MM.1S (cell line): Measurements from ENCODE around the gene SAMD8.

Experiments
- DNase-seq: peaks from one replicate; pipeline ENCODE4 v3.0.0-alpha.2; 2015
- H2AFZ ChIP-seq: fragments of 300-600 bp; sonication (generic); 2 replicates; pipeline ENCODE4 v1.6.0; 2016; ENCODE audit warnings: antibody characterized with exemption, low read length
- H3F3A ChIP-seq: fragments of 300-600 bp; sonication (generic); 2 replicates; pipeline ENCODE4 v1.6.1; 2016; ENCODE audit warnings: mild to moderate bottlenecking, antibody characterized with exemption, low read length, moderate library complexity, mixed read lengths; ENCODE audit not compliant: insufficient read depth
- H3K27ac ChIP-seq: fragments of 300-600 bp; sonication (generic); 2 replicates; pipeline ENCODE4 v1.5.1; 2016; ENCODE audit warnings: mild to moderate bottlenecking, low read length
- H3K27me3 ChIP-seq: fragments of 300-600 bp; sonication (generic); replicated peaks from 2 replicates; pipeline ENCODE4 v1.6.0; 2016; ENCODE audit warnings: low read length; ENCODE audit not compliant: insufficient read depth
- H3K36me3 ChIP-seq: fragments of 300-600 bp; sonication (generic); replicated peaks from 2 replicates; pipeline ENCODE4 v1.6.1; 2016; ENCODE audit warnings: mild to moderate bottlenecking, low read length, mixed read lengths; ENCODE audit not compliant: insufficient read depth
- H3K4me1 ChIP-seq: fragments of 300-600 bp; sonication (generic); 2 replicates; pipeline ENCODE4 v1.6.1; 2016; ENCODE audit warnings: low read length, mixed read lengths
- H3K4me2 ChIP-seq: fragments of 300-600 bp; sonication (generic); 2 replicates; pipeline ENCODE4 v1.6.0; 2016; ENCODE audit warnings: low read depth, low read length
- H3K4me3 ChIP-seq: fragments of 300-600 bp; sonication (generic); 2 replicates; pipeline ENCODE4 v1.5.1; 2016; ENCODE audit warnings: low read length, mixed read lengths
- H3K79me2 ChIP-seq: fragments of 300-600 bp; sonication (generic); 2 replicates; pipeline ENCODE4 v1.6.1; 2016; ENCODE audit warnings: mixed run types, low read length, mixed read lengths
- H3K9ac ChIP-seq: fragments of 300-600 bp; sonication (generic); 2 replicates; pipeline ENCODE4 v1.6.1; 2016; ENCODE audit warnings: low read length, mixed read lengths
- H3K9me2 ChIP-seq: fragments of 300-600 bp; sonication (generic); replicated peaks from 2 replicates; pipeline ENCODE4 v1.6.1; 2016; ENCODE audit warnings: mild to moderate bottlenecking, low read length, mixed read lengths; ENCODE audit not compliant: insufficient read depth
- H3K9me3 ChIP-seq: fragments of 300-600 bp; sonication (generic); replicated peaks from 2 replicates; pipeline ENCODE4 v1.6.1; 2016; ENCODE audit warnings: mild to moderate bottlenecking, low read length, mixed read lengths; ENCODE audit not compliant: insufficient read depth
- H4K20me1 ChIP-seq: fragments of 300-600 bp; sonication (generic); 2 replicates; pipeline ENCODE4 v1.6.1; 2016; ENCODE audit warnings: mild to moderate bottlenecking, low read length, moderate library complexity, mixed read lengths; ENCODE audit not compliant: insufficient read depth
- CTCF ChIP-seq: fragments of 300-600 bp; sonication (generic); IDR thresholded peaks from 2 replicates; pipeline ENCODE4 v1.5.1; 2016; ENCODE audit warnings: antibody characterized with exemption, low read length, mixed read lengths
- EZH2 ChIP-seq: fragments of 300-600 bp; sonication (generic); optimal IDR thresholded peaks from 2 replicates; pipeline ENCODE3; 2017; ENCODE audit warnings: low read depth, mild to moderate bottlenecking, antibody characterized with exemption, low read length, mixed read lengths
- EZH2phosphoT487 ChIP-seq: fragments of 300-600 bp; sonication (generic); IDR thresholded peaks from 2 replicates; pipeline ENCODE4 v1.6.1; 2018; ENCODE audit warnings: antibody characterized with exemption, low read length

SAMD8 gene

GRCh38 chr10:75089634-75090033, 21.8 kb upstream of the SAMD8 start:
- DNase-seq, result no peak
- Histone ChIP-seq H3K79me2 (no peaks in the 10 kb centered on the region), H3K9me2 (no peaks in the 10 kb centered on the region), H3K4me2 (no peak overlapping the region), H3K4me1 (no peaks in the 10 kb centered on the region), H4K20me1 (no peaks in the 10 kb centered on the region), H3K9me3 (no peaks in the 10 kb centered on the region), H3K27me3 (no peaks in the 10 kb centered on the region), H3K4me3 (no peak overlapping the region), H3K9ac (no peak overlapping the region), H3K36me3 (no peaks in the 10 kb centered on the region), H3F3A (no peaks in the 10 kb centered on the region), H3K27ac (no peak overlapping the region), H2AFZ (no peak overlapping the region)
- no peak for TF ChIP-seq CTCF
- TF ChIP-seq EZH2phosphoT487, result no peak
- no peak for TF ChIP-seq EZH2

- Histone ChIP-seq H3K9me2 (no peaks in the 10 kb centered on the region), H3F3A (no peaks in the 10 kb centered on the region), H3K27me3 (no peaks in the 10 kb centered on the region), H3K36me3 (no peaks in the 10 kb centered on the region), H2AFZ (no peak overlapping the region), H4K20me1 (no peaks in the 10 kb centered on the region), H3K4me3 (no peak overlapping the region), H3K9ac (no peak overlapping the region), H3K27ac (no peak overlapping the region), H3K4me2 (no peak overlapping the region), H3K4me1 (no peaks in the 10 kb centered on the region), H3K79me2 (no peaks in the 10 kb centered on the region), H3K9me3 (no peaks in the 10 kb centered on the region)
- DNase-seq, result no peak
- TF ChIP-seq EZH2phosphoT487, result no peak
- no peak for TF ChIP-seq CTCF
- TF ChIP-seq EZH2, result no peak
These were observed 20.3 kb upstream of the SAMD8 start for GRCh38 chr10:75091146-75091545.

GRCh38 chr10:75094465-75094864, 17.0 kb upstream of the SAMD8 start:
- H3K9me2 ChIP-seq, result no peaks in the 10 kb centered on the region
- no peaks in the 10 kb centered on the region for H4K20me1 ChIP-seq
- TF ChIP-seq EZH2phosphoT487 (no peak), EZH2 (no peak), CTCF (no peak)
- H3K4me2 ChIP-seq, result no peak overlapping the region
- no peak for DNase-seq
- H3K36me3 ChIP-seq, result no peaks in the 10 kb centered on the region
- no peak overlapping the region for H3K4me3 ChIP-seq
- H3K27ac ChIP-seq, result no peak overlapping the region
- no peaks in the 10 kb centered on the region for H3K4me1 ChIP-seq
- no peaks in the 10 kb centered on the region for H3K9me3 ChIP-seq
- H3K9ac ChIP-seq, result no peak overlapping the region
- H3K79me2 ChIP-seq, result no peaks in the 10 kb centered on the region
- no peaks in the 10 kb centered on the region for H3F3A ChIP-seq
- H3K27me3 ChIP-seq, result no peaks in the 10 kb centered on the region
- H2AFZ ChIP-seq, result no peak overlapping the region

- DNase-seq, result no peak
- H3K79me2 ChIP-seq, result no peaks in the 10 kb centered on the region
- no peak overlapping the region for H2AFZ ChIP-seq
- H3K27ac ChIP-seq, result no peak overlapping the region
- no peaks in the 10 kb centered on the region for H4K20me1 ChIP-seq
- no peak overlapping the region for H3K9ac ChIP-seq
- no peak overlapping the region for H3K4me2 ChIP-seq
- H3K4me1 ChIP-seq, result no peaks in the 10 kb centered on the region
- no peaks in the 10 kb centered on the region for H3K9me3 ChIP-seq
- TF ChIP-seq EZH2, result no peak
- no peak for TF ChIP-seq CTCF
- TF ChIP-seq EZH2phosphoT487, result no peak
- no peaks in the 10 kb centered on the region for H3K36me3 ChIP-seq
- no peaks in the 10 kb centered on the region for H3K9me2 ChIP-seq
- no peaks in the 10 kb centered on the region for H3K27me3 ChIP-seq
- no peak overlapping the region for H3K4me3 ChIP-seq
- no peaks in the 10 kb centered on the region for H3F3A ChIP-seq
These were observed 15.8 kb upstream of the SAMD8 start for GRCh38 chr10:75095631-75096030.
